Neural progenitor cell (in vitro differentiated cells): ENCODE data around the gene SORBS2.

Source experiments
- CTCF ChIP-seq: fragments of 200-600 bp; sonication (generic); IDR thresholded peaks from 2 replicates; pipeline ENCODE4 v1.5.1; 2017; ENCODE audit warnings: antibody characterized with exemption, mild to moderate bottlenecking
- EZH2 ChIP-seq: fragments of 200-600 bp; sonication (generic); IDR thresholded peaks from 2 replicates; pipeline ENCODE4 v1.6.1; 2017; ENCODE audit warnings: antibody characterized with exemption, mild to moderate bottlenecking, moderate library complexity
- EZH2phosphoT487 ChIP-seq: fragments of 200-600 bp; sonication (generic); IDR thresholded peaks from 2 replicates; pipeline ENCODE4 v1.6.1; 2017; ENCODE audit warnings: antibody characterized with exemption

DNA sequence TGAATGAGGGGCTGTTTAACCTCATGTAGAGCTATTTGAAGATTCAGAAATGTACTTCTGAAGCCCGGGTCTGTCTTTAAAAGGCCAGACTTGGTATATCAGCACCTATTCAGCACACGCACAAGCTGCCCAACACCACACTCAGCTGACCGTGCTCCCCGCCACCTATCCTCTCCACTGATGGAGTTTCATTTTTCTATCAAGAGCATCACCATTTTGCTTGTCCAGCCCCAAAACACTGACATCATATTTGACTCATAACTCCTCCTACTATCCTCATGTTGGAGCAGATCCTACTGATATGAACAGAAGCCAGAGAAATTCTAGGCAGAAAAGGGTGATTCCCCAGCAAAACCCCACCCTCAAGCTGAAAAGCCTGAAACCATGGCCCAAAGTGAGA lies 100.3 kb downstream of the SORBS2 start:
- TF ChIP-seq CTCF (no peak), EZH2 (no peak), EZH2phosphoT487 (no peak)
